Breast epithelium (tissue), 4 donors: ENCODE data around the gene ZNHIT2. TPM values are rescaled to one million over a fixed set of nuclear protein-coding genes. Genes with fewer than 3 reads are reported as not detected.

ENCODE experiments used
- DNase-seq, 2 donors: peaks; one replicate each; pipeline ENCODE4 v3.0.0-alpha.2; 2019; ENCODE audit warnings: low spot score in 2 of 2
- H3K27ac ChIP-seq, 2 donors: fragments of 200-600 bp; sonication (generic) in 1 of 2; one replicate each; pipeline ENCODE4 v1.5.1; 2016 to 2019; ENCODE audit warnings: mild to moderate bottlenecking in 1 of 2
- H3K27me3 ChIP-seq, 2 donors: fragments of 200-600 bp; sonication (generic) in 1 of 2; one replicate each; pipeline versions ENCODE4 v1.5.1 to v1.6.0; 2017 to 2019; ENCODE audit warnings: control low read depth in 1 of 2, mild to moderate bottlenecking in 1 of 2
- H3K36me3 ChIP-seq: fragments of 200-600 bp; one replicate; pipeline ENCODE4 v1.5.1; 2019
- H3K4me1 ChIP-seq, 2 donors: fragments of 200-600 bp; sonication (generic); one replicate each; pipeline ENCODE4 v1.5.1; 2016 to 2019; ENCODE audit warnings: control low read depth in 1 of 2
- H3K4me3 ChIP-seq, 3 donors: fragments of 200-600 bp; sonication (generic); 1 replicate in 2 of 3; 2 replicates in 1 of 3; pipeline ENCODE4 v1.5.1; 2016 to 2019; ENCODE audit warnings: mild to moderate bottlenecking in 3 of 3, moderate library complexity in 2 of 3
- H3K9me3 ChIP-seq, 2 donors: fragments of 200-600 bp; sonication (generic) in 1 of 2; one replicate each; pipeline ENCODE4 v1.5.1; 2016 to 2019; ENCODE audit warnings: control low read depth in 1 of 2
- CTCF ChIP-seq, 3 donors: fragments of 450-650 bp; IDR thresholded peaks; one replicate each; pipeline ENCODE4 v1.5.1; 2016 to 2017; ENCODE audit warnings: antibody characterized with exemption in 3 of 3, mild to moderate bottlenecking in 3 of 3, moderate library complexity in 3 of 3
- POLR2A ChIP-seq: fragments of 450-650 bp; IDR thresholded peaks from one replicate; pipeline ENCODE4 v1.6.1; 2016; ENCODE audit warnings: antibody characterized with exemption, mild to moderate bottlenecking, moderate library complexity
- POLR2AphosphoS5 ChIP-seq, 3 donors: sonication (generic); formaldehyde crosslinking; IDR thresholded peaks; one replicate each; pipeline ENCODE4 v1.6.1; 2017; ENCODE audit warnings: antibody characterized with exemption in 3 of 3
- intact Hi-C: fragments of 100-400 bp; cut with DNase I; formaldehyde crosslinking; loops from one replicate; pipeline ENCODE4 v1.15.1; 2023; ENCODE audit warnings: low total_unique reads
- total RNA-seq, 3 donors: library from RNA; depleted of rRNA; stranded (reverse); fragments of >200 nt; gene quantifications; one replicate each; pipeline ENCODE4 v1.1.0, GENCODE V29; 2016

The ZNHIT2 gene
- total RNA-seq, 3 donors from 2014 or later, result 14.6 to 23.3 (median 20.3) TPM

DNA sequence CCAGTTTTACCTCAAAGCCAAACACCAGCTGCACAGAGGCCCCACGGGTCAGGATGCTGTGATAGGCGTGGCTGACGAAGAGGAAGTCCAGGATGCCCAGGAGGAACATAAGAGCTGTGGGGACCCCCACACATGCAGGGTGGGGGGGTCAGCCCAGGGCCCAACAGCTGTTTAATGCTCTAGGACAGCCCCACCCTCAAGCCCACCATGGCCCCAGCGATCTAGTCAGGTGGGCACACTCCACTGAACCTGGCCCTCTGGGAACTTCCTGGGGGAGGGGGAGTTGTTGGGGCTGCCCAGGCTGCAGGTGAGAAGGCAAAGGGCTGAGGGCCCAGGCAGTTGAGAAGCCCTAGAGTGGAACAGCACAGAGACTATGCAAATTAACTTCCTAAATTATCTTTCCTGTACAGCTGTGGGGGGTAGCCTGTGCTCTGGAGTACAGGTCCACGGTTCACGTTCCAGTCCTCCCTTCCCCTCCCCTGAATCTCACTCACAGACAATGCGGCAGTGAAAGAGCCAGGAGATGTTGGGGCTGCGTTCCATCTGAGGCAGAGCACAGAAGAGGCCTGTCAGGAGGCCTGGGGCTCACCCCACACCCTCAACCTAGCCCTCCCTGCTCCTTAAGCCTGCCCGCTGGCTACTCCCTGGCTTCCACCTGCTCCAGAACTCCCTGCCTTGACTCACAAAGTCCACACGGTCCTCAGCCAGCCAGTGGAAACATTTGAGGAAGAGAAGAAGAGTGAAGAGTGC, 14.9 kb upstream of the ZNHIT2 start:
- Histone ChIP-seq H3K9me3 (no peaks in the 10 kb centered on the region), H3K27me3 (no peaks in the 10 kb centered on the region), H3K4me1 (peaks cover 6 to 26% of the 10 kb centered on the region in 2 donors), H3K4me3 (peak overlapping the region in 2 of 3 donors; percentile 88 to 93), H3K36me3 (peaks cover 34% of the 10 kb centered on the region), H3K27ac (peak overlapping the region; percentile 96 to 99)
- intact Hi-C loops, result no loop called here
- TF ChIP-seq CTCF (IDR thresholded peaks at IDR 0.05), result no peak
- no peak for TF ChIP-seq POLR2A
- no peak for TF ChIP-seq POLR2AphosphoS5 (IDR thresholded peaks at IDR 0.05)
- no peak for DNase-seq

DNA sequence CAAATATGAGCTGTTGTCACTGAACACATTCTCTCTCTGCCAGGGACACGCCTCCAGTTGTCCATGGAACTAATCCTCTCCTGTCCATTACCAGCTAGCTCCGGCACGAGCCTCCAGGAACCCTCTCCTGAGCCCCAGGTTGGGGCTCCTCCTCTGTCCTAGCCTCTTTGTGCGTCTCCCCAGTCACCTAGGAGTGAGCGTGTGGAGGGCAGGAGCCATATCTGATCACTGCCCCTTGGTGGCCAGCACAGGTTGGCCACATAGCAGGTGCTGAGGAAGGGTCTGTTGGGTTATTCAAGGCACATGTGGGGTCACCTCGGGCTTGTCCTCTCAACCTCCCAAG, 14.4 kb upstream of the ZNHIT2 start:
- DNase-seq, result no peak
- Histone ChIP-seq H3K4me3 (no peak overlapping the region), H3K36me3 (peaks cover 34% of the 10 kb centered on the region), H3K27ac (peak overlapping the region; percentile 96 to 99), H3K27me3 (no peaks in the 10 kb centered on the region), H3K9me3 (no peaks in the 10 kb centered on the region), H3K4me1 (peaks cover 6 to 26% of the 10 kb centered on the region in 2 donors)
- TF ChIP-seq CTCF (IDR thresholded peaks at IDR 0.05) (no peak), POLR2AphosphoS5 (IDR thresholded peaks at IDR 0.05) (no peak), POLR2A (no peak)
- intact Hi-C loops, result no loop called here

DNA sequence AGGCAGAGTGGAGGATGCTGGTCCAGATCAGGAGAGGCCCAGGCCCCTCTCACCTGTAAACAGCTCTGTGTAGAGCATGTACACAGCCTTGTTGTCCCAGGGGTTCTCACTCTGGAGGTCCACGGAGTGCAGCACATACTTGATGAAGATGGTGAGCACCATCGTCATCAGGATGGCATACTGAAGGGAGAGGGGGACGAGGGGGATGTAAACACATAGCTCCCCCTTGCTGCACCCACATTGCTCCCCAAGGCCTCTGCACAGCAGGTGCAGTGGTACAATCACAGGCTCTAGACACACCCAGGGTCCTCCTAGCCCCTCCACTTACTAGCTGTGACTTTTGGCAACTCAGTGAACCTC, 13.9 kb upstream of the ZNHIT2 start:
- no peaks in the 10 kb centered on the region for H3K27me3 ChIP-seq
- H3K4me3 ChIP-seq, result no peak overlapping the region
- H3K27ac ChIP-seq, result no peak overlapping the region
- H3K4me1 ChIP-seq, result peaks cover 6 to 25% of the 10 kb centered on the region in 2 donors
- peaks cover 38% of the 10 kb centered on the region for H3K36me3 ChIP-seq
- intact Hi-C loops, result no loop called here
- TF ChIP-seq CTCF (IDR thresholded peaks at IDR 0.05) (no peak), POLR2AphosphoS5 (IDR thresholded peaks at IDR 0.05) (no peak), POLR2A (no peak)
- DNase-seq, result peak in 1 of 2 donors; percentile 15
- H3K9me3 ChIP-seq, result no peaks in the 10 kb centered on the region

DNA sequence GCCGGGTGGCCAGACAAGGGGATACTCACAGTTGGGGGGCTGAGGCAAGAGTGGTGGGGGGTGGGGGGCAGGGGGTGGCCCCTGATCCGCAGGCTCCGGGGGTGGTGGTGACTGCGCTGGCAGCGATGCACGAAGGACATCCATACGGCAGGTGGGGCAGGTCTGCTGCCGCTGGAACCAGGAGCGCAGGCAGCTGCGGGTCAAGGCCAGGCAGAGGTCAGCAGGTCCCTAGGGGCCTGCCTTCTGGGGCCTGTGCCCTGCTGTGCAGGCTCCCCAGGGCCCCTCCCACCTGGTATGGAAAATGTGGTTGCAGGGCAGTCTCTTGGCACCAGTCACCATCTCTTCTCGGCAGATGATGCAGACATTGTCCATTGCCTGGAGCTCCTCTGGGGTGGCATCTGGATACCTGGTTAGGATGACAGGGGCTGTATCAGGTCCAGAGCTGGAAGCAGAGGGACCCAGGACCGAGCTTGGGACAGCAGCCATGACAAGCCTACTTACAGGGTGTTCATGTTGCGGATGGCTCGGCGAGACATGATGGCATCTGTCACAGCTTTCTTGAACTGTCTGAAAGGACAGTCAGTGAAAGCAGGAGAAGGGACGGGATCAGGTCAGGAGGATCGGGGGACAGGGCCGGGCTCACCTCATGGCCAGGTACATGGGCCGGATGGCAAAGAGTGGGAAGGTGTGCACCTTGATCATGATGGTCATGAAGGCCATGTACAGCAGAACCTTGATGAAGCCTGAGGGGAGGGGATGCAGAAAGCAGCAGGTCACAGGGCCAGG, 13.3 kb upstream of the ZNHIT2 start:
- Histone ChIP-seq H3K27ac (no peak overlapping the region), H3K4me3 (no peak overlapping the region), H3K36me3 (peaks cover 44% of the 10 kb centered on the region), H3K4me1 (peaks cover 6 to 19% of the 10 kb centered on the region in 2 donors), H3K9me3 (no peaks in the 10 kb centered on the region), H3K27me3 (no peaks in the 10 kb centered on the region)
- intact Hi-C loops, result no loop called here
- DNase-seq, result no peak
- TF ChIP-seq POLR2AphosphoS5 (IDR thresholded peaks at IDR 0.05), result no peak
- TF ChIP-seq CTCF (IDR thresholded peaks at IDR 0.05), result no peak
- no peak for TF ChIP-seq POLR2A
